Immature natural killer cell (primary cell): Measurements from ENCODE around the gene ANKRD13D. TPM values are rescaled to one million over a fixed set of nuclear protein-coding genes. Genes with fewer than 3 reads are reported as not detected.
A peak's percentile ranks its signal among the peaks of the same experiment; 100 is the strongest.

Experiments
- DNase-seq, 3 donors: peaks; one replicate each; pipeline ENCODE4 v3.0.0; 2022; ENCODE audit warnings: mixed read lengths in 1 of 3
- H3K27ac Mint-ChIP-seq, 6 donors: one replicate each; pipeline ENCODE4 v1.8.0; 2020; ENCODE audit warnings: mixed read lengths in 6 of 6, mild to moderate bottlenecking in 5 of 6, inconsistent platforms in 4 of 6, moderate library complexity in 3 of 6
- H3K27me3 Mint-ChIP-seq, 3 donors: one replicate each; pipeline ENCODE4 v1.8.0; 2020 to 2021; ENCODE audit warnings: low read depth in 3 of 3, mild to moderate bottlenecking in 3 of 3, mixed read lengths in 3 of 3, moderate library complexity in 3 of 3, inconsistent platforms in 1 of 3
- H3K36me3 Mint-ChIP-seq, 3 donors: one replicate each; pipeline ENCODE4 v1.8.0; 2020; ENCODE audit warnings: mixed read lengths in 3 of 3, inconsistent platforms in 2 of 3, mild to moderate bottlenecking in 2 of 3
- H3K4me1 Mint-ChIP-seq, 2 donors: one replicate each; pipeline ENCODE4 v1.8.0; 2020; ENCODE audit warnings: inconsistent platforms in 2 of 2, mild to moderate bottlenecking in 2 of 2, mixed read lengths in 2 of 2, moderate library complexity in 1 of 2
- H3K4me3 Mint-ChIP-seq, 5 donors: one replicate each; pipeline ENCODE4 v1.8.0; 2020; ENCODE audit warnings: mild to moderate bottlenecking in 5 of 5, mixed read lengths in 5 of 5, inconsistent platforms in 3 of 5, moderate library complexity in 3 of 5
- H3K9me3 Mint-ChIP-seq, 6 donors: one replicate each; pipeline ENCODE4 v1.8.0; 2020; ENCODE audit warnings: mild to moderate bottlenecking in 6 of 6, mixed read lengths in 6 of 6, inconsistent platforms in 4 of 6, moderate library complexity in 3 of 6
- polyA plus RNA-seq, 3 donors: library from polyadenylated mRNA; unstranded; fragments of 300-500 nt; fragmentation: Illumina TruSeq; gene quantifications; one replicate each; pipeline ENCODE4 v1.2.3, GENCODE V29; 2021

The ANKRD13D gene
- polyA plus RNA-seq, 3 donors from 2014 or later: 12.4 to 26.7 (median 14.2) TPM

- peak; percentile 72 to 81 (median 79) for DNase-seq
- Mint-ChIP-seq H3K9me3 (no peaks in the 10 kb centered on the region), H3K4me3 (peak overlapping the region; percentile 88 to 98 (median 98)), H3K27ac (peak overlapping the region; percentile 96 to 99 (median 98)), H3K4me1 (peaks cover 90 to 95% of the 10 kb centered on the region in 2 donors), H3K36me3 (peaks cover 4 to 22% (median 12%) of the 10 kb centered on the region in 3 donors), H3K27me3 (peaks cover 32 to 62% (median 32%) of the 10 kb centered on the region in 3 donors)
Observed at GRCh38 chr11:67271541-67272284, 17.4 kb upstream of the ANKRD13D start.

DNA sequence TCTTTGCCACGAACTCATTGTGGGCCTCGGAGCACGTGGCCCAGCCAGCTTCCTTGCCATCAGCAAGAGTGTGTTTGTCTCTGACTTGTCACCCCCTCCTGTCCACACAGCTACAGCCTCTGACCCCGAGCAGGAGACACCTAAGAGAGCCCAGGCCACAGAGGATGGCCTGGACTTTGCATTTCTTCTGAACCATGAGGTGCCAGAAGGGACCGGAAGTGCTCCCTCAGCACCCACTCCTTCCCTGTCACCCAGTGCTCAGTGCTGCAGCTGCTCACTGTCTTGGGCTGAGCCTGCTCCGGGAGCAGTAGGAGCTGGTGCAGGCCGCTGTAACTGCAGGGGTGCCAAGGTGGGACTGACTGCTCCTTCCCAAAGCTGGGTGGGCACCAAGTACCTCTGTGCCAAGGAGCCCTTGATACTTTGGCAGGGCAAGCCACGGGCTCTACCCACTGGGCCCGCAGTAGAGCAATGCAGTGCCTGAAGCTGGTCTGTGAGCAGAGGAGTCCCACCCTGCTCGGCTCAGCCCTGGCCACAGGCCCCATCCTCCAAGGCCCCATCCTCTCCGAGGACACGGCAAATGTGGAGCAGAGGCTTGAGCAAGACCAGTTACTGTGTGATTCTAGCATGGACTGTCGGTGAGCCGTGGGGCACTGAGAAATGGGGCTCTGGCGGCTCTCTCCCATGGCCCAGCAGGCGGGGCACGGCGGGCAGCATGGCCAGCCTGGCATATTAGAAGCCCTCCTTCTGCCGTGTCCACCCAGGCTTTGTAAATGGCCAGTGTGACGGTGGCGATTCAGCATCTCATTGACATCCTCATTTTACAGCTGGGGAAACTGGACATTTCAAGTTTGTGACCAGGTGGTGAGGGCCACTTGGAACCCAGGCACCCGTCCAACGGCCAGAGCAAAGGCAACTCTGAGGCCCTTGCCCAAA, 16.5 kb upstream of the ANKRD13D start:
- peak in 2 of 3 donors; percentile 31 to 43 for DNase-seq
- Mint-ChIP-seq H3K4me1 (peaks cover 96 to 99% of the 10 kb centered on the region in 2 donors), H3K36me3 (peaks cover 4 to 17% (median 7%) of the 10 kb centered on the region in 3 donors), H3K27ac (peak overlapping the region; percentile 96 to 99 (median 98)), H3K9me3 (no peaks in the 10 kb centered on the region), H3K4me3 (peak overlapping the region; percentile 88 to 98 (median 98)), H3K27me3 (peaks cover 30 to 65% (median 33%) of the 10 kb centered on the region in 3 donors)

DNA sequence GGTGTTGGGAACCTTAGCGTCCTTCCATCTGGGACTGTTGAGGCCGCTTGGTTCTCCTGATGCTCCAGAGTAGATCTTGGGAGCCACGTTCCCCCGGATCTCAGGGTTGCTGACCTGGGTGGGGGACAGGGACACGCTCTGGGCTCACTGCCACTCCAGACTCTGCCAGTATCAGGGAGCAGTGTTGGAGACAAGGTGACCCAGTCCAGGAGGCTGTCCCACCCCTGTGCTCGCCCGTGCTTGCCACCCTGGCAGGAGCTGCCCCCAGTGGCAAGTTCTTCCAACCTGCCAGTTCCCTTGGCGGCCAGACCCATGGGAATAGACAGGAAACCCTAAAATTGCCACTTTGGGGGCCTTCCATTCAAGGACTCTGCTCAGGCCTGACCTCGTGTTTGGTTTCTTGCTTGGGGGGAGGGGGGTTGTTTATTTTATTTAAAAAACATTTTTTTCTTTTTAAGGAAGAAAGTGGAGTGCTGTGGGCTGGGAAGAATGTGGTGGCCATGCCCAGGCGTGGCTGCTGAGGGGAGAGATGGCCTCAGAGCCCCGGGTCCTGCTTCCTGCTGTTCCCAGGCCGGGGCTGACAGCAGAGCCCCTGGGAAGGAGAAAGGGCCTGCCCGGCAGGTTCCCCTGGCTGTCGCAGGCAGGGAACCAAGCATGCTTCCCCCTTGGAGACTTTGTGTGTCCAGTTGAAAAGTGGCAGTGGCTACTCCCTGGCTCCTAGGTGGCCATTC, 15.7 kb upstream of the ANKRD13D start:
- DNase-seq: no peak
- no peaks in the 10 kb centered on the region for H3K9me3 Mint-ChIP-seq
- peaks cover 0 to 10% (median 4%) of the 10 kb centered on the region in 3 donors for H3K36me3 Mint-ChIP-seq
- peak overlapping the region; percentile 66 to 98 (median 98) for H3K4me3 Mint-ChIP-seq
- H3K4me1 Mint-ChIP-seq: peaks cover 93 to 98% of the 10 kb centered on the region in 2 donors
- peaks cover 21 to 61% (median 30%) of the 10 kb centered on the region in 3 donors for H3K27me3 Mint-ChIP-seq
- H3K27ac Mint-ChIP-seq: peak overlapping the region; percentile 96 to 99 (median 98)

GRCh38 chr11:67274768-67275605, 14.1 kb upstream of the ANKRD13D start:
- Mint-ChIP-seq H3K27ac (peak overlapping the region; percentile 97 to 99 (median 98)), H3K9me3 (no peaks in the 10 kb centered on the region), H3K27me3 (peaks cover 21 to 56% (median 26%) of the 10 kb centered on the region in 3 donors), H3K4me3 (peak overlapping the region; percentile 69 to 88 (median 87)), H3K36me3 (peaks cover 0 to 14% (median 4%) of the 10 kb centered on the region in 3 donors), H3K4me1 (peaks cover 93 to 96% of the 10 kb centered on the region in 2 donors)
- DNase-seq: no peak

DNA sequence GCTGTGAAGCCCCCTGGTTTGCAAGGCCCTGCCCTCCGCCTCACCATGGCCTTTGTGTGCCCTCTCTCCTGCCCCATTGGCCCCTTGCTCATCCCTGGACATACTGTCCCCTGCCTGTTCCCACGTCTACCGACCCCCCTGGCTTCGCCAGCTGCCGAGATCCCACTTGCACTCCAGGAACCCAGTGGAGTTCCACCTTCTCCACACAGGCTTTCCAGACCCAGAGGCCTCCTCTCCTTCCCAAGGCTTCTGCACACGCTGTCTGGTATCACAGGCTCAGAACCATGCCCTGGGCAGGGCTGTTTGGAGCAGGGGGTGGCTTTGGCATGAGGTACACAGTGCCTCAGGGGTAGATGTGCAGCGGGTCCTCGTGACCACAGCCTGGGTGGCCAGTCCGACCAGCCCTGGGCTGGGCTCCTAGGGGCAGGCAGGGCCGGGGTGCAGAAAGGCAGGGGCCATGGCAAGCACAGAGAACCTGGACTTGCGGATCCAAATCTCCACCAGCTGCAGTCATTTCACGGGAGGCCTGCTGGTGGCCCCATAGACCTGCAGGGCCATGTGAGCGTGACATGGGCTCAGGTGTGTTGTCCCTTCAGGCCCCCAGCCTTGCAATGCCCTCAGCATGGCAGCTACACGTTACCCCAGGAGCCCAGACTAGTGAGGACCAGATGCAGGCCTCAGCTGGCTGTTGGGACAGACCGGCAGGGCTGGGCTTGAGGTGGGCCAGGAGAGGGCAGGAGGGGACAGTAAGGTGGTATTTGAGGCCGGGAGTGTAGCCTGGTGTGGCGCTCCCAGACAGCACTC, 13.3 kb upstream of the ANKRD13D start:
- H3K27me3 Mint-ChIP-seq: peaks cover 23 to 53% (median 29%) of the 10 kb centered on the region in 3 donors
- DNase-seq: no peak
- no peaks in the 10 kb centered on the region for H3K9me3 Mint-ChIP-seq
- peaks cover 3 to 12% (median 4%) of the 10 kb centered on the region in 3 donors for H3K36me3 Mint-ChIP-seq
- H3K4me1 Mint-ChIP-seq: peaks cover 89 to 92% of the 10 kb centered on the region in 2 donors
- peak overlapping the region; percentile 95 to 99 (median 97) for H3K27ac Mint-ChIP-seq
- H3K4me3 Mint-ChIP-seq: peak overlapping the region; percentile 56 to 88 (median 87)

DNA sequence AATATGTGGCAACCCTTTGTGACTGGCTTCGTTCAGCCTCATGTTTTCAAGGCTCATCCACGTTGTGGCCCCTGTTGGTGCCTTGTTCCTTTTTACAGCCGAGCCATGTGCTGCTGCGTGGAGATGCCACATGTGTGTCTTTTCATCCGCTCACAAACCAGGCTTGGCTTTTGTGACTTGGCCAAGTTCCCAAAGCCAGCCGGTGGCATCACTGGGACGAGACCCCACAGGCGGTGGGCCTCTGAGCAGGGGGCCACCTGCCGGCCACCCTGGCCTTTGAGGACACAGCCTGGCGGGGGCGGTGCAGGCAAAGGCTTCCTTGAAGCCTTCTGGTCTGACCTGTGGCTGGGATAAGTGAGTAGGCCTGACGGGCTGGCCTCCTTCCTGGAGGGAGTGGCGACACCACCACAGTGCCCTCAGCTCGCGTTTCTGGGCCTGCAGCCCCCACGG, 12.3 kb upstream of the ANKRD13D start:
- H3K9me3 Mint-ChIP-seq: no peaks in the 10 kb centered on the region
- DNase-seq: peak; percentile 63 to 70 (median 66)
- peak overlapping the region; percentile 56 to 88 (median 87) for H3K4me3 Mint-ChIP-seq
- peaks cover 18 to 47% (median 25%) of the 10 kb centered on the region in 3 donors for H3K27me3 Mint-ChIP-seq
- H3K36me3 Mint-ChIP-seq: peaks cover 3 to 8% (median 4%) of the 10 kb centered on the region in 3 donors
- H3K4me1 Mint-ChIP-seq: peaks cover 79 to 82% of the 10 kb centered on the region in 2 donors
- H3K27ac Mint-ChIP-seq: peak overlapping the region; percentile 95 to 99 (median 97)

DNA sequence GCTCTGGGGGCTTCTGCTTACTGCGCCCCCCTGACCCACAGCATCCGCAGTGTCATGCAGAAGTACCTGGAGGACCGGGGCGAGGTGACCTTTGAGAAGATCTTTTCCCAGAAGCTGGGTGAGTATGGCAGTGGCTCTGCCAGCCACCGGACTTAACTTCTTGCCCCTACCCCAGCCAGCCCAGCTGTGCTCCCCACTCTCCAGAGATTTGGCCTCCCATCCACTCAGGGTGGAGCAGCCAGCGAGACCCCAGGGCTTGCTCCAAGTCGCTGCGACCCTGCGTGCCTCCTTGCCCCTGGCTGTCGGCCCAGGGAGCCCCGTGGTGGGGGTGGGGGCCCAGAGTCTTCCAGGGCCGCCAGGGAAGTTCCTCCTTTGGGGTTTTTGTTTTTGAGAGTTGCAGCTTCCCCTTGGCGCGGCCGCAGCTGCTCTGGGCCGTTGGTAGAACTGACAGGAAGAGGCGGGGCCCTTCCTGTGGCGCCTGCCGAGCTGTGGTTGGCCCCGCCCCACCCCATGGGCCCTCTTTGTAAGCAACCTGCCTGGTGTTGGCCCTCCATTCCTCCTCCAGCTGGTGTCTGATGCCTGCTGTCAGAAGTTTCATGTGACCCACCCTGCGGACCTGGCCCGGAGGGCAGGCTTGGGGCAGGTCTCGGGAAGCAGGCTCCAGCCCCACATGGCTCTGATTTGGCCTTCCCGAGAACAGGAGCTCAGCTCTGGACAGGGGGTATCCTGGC, 11.7 kb upstream of the ANKRD13D start:
- peak; percentile 93 to 94 (median 93) for DNase-seq
- Mint-ChIP-seq H3K27ac (peak overlapping the region; percentile 95 to 99 (median 97)), H3K4me3 (peak overlapping the region; percentile 56 to 88 (median 87))

DNA sequence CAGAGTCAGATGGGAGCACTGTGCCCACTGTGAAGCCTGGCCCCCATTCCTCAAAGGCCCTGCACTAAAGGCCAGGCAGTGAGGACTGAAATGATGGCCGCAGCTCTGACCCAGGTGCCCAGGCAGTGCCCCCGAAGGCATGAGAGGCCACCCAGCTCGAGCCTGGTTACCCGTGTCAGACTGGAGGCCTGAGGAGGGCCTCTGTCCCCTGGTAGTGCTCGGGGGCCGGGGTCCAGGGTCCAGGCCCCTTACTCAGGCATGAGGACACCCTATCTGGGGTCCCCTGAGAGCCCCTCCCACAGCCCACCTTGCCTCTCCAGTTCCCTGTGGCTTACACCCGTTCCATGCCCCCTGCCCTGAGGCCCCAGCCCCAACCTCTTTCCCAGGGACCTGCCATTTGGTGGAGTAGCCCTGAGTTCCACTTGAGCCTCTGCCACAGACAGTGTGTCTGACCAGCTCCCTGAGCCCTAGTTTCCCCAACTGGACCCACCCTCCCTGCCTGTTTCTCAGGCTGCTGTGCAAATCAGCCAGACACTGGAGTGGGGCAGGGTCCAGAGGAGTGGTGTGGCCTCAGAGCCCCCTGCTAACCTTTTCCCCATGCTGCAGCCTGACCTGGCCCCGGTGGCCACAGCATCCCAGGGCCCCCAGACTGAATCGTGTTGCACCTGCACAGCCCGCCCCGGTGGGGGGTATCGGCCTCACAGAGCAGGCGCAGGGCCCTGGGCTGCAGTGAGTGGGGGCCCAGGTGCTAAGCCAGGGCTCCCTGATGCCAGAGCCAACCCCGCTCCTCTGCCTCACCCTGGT, 10.8 kb upstream of the ANKRD13D start:
- Mint-ChIP-seq H3K27ac (peak overlapping the region; percentile 95 to 99 (median 97)), H3K27me3 (peaks cover 16 to 51% (median 21%) of the 10 kb centered on the region in 3 donors), H3K4me1 (peaks cover 64 to 69% of the 10 kb centered on the region in 2 donors), H3K36me3 (peaks cover 4 to 11% (median 8%) of the 10 kb centered on the region in 3 donors), H3K4me3 (peak overlapping the region; percentile 56 to 88 (median 87)), H3K9me3 (no peaks in the 10 kb centered on the region)
- no peak for DNase-seq

More for the DNA sequence above, 11.7 kb upstream of the ANKRD13D start:
- peaks cover 4 to 9% (median 4%) of the 10 kb centered on the region in 3 donors for H3K36me3 Mint-ChIP-seq
- H3K27me3 Mint-ChIP-seq: peaks cover 17 to 49% (median 21%) of the 10 kb centered on the region in 3 donors
- H3K9me3 Mint-ChIP-seq: no peaks in the 10 kb centered on the region
- H3K4me1 Mint-ChIP-seq: peaks cover 73 to 76% of the 10 kb centered on the region in 2 donors

DNA sequence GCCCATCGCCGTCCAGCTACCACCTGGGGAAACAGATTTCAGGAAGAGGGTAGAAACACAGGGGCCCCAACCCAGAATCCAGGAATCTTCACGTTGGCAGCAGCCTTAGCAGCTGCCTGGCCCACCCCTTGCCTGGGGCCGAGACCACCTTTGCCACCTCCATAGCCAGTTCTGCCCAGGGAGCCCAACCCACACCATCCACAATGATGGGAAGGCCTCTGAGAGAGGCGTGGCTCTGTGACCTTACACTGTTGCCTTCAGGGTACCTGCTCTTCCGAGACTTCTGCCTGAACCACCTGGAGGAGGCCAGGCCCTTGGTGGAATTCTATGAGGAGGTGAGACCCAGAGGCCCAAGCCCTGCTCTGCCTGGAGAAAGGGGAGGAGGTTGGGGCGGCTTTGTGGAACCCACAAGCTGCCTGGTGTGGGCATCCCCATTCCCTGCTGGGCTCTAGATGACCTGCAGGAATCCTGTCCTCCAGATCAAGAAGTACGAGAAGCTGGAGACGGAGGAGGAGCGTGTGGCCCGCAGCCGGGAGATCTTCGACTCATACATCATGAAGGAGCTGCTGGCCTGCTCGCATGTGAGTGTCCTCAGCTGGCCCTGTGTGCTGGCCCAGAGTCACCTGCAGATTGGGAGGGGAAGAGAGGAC, 10.0 kb upstream of the ANKRD13D start:
- Mint-ChIP-seq H3K4me3 (peak overlapping the region in 4 of 5 donors; percentile 6 to 38 (median 26)), H3K27me3 (peaks cover 15 to 47% (median 24%) of the 10 kb centered on the region in 3 donors), H3K4me1 (peaks cover 58 to 66% of the 10 kb centered on the region in 2 donors), H3K9me3 (no peaks in the 10 kb centered on the region), H3K27ac (peak overlapping the region; percentile 91 to 99 (median 97)), H3K36me3 (peaks cover 4 to 11% (median 8%) of the 10 kb centered on the region in 3 donors)
- DNase-seq: no peak
